Effector memory CD4-positive, alpha-beta T cell (primary cell): ENCODE data around the gene GNG8.

Source experiments
- DNase-seq, 3 donors: peaks; one replicate each; pipeline ENCODE4 v3.0.0-alpha.2; 2020
- H3K27ac ChIP-seq: 2 replicates; pipeline ENCODE4 v1.7.0; 2013; ENCODE audit warnings: mild to moderate bottlenecking, low read length, moderate library complexity; ENCODE audit not compliant: insufficient read depth, poor library complexity, severe bottlenecking
- H3K27me3 ChIP-seq: replicated peaks from 2 replicates; pipeline ENCODE4 v1.7.0; 2013; ENCODE audit warnings: mild to moderate bottlenecking, low read length; ENCODE audit not compliant: insufficient read depth, control insufficient read depth, poor library complexity, severe bottlenecking
- H3K36me3 ChIP-seq: 2 replicates; pipeline ENCODE4 v1.7.0; 2013; ENCODE audit warnings: mild to moderate bottlenecking, low read length, moderate library complexity; ENCODE audit not compliant: control insufficient read depth, insufficient read depth
- H3K4me1 ChIP-seq: 2 replicates; pipeline ENCODE4 v1.7.0; 2013; ENCODE audit warnings: low read length, mild to moderate bottlenecking; ENCODE audit not compliant: control insufficient read depth, insufficient read depth, poor library complexity, severe bottlenecking
- H3K4me3 ChIP-seq: 2 replicates; pipeline ENCODE4 v1.7.0; 2013; ENCODE audit warnings: low read length, low read depth, mild to moderate bottlenecking; ENCODE audit not compliant: insufficient read depth, poor library complexity, severe bottlenecking
- H3K9me3 ChIP-seq: 2 replicates; pipeline ENCODE4 v1.7.0; 2013; ENCODE audit warnings: mild to moderate bottlenecking, low read length, moderate library complexity; ENCODE audit not compliant: control insufficient read depth
- total RNA-seq, 3 donors: gene quantifications; one replicate each; lab custom pipeline; 2026; lab: John Stamatoyannopoulos, UW

Gene GNG8
- total RNA-seq: 0 to 0.77 (median 0.09) reads per million in 3 donors

GRCh38 chr19:46635920-46636761 is at the start of gene GNG8:
Gene GNG8, minus strand, starts transcription at chr19:46636202. Its CDS starts 1,520 bp downstream, at chr19:46634682.
- H3K4me1 ChIP-seq: peaks cover 37% of the 10 kb centered on the region
- DNase-seq: peak in 2 of 3 donors; percentile 27 to 43

GRCh38 chr19:46685189-46685588 is 49.2 kb upstream of the GNG8 start:
- Histone ChIP-seq H3K27me3 (no peaks in the 10 kb centered on the region), H3K27ac (no peak overlapping the region), H3K36me3 (peaks cover 70% of the 10 kb centered on the region), H3K4me3 (no peak overlapping the region), H3K4me1 (no peaks in the 10 kb centered on the region), H3K9me3 (no peaks in the 10 kb centered on the region)
- no peak for DNase-seq

More at GRCh38 chr19:46635920-46636761, at the start of gene GNG8:
- Histone ChIP-seq H3K27ac (peak within 1 kb of the TSS; percentile 6), H3K27me3 (peaks cover 3% of the 10 kb centered on the region), H3K9me3 (no peaks in the 10 kb centered on the region), H3K4me3 (no peak within 1 kb of the TSS), H3K36me3 (no peaks in the 10 kb centered on the region)

- Histone ChIP-seq H3K36me3 (peaks cover 78% of the 10 kb centered on the region), H3K4me1 (no peaks in the 10 kb centered on the region), H3K9me3 (no peaks in the 10 kb centered on the region), H3K27ac (no peak overlapping the region), H3K4me3 (no peak overlapping the region), H3K27me3 (no peaks in the 10 kb centered on the region)
- DNase-seq: peak; percentile 32 to 41 (median 40)
These were observed 42.2 kb upstream of the GNG8 start for GRCh38 chr19:46678110-46678732.

- H3K4me1 ChIP-seq: no peaks in the 10 kb centered on the region
- no peaks in the 10 kb centered on the region for H3K27me3 ChIP-seq
- H3K36me3 ChIP-seq: peaks cover 61% of the 10 kb centered on the region
- no peak overlapping the region for H3K4me3 ChIP-seq
- H3K9me3 ChIP-seq: no peaks in the 10 kb centered on the region
- H3K27ac ChIP-seq: no peak overlapping the region
- DNase-seq: no peak
These were observed 38.6 kb upstream of the GNG8 start for GRCh38 chr19:46674416-46675178.

- Histone ChIP-seq H3K9me3 (no peaks in the 10 kb centered on the region), H3K4me3 (no peak overlapping the region), H3K36me3 (peaks cover 26% of the 10 kb centered on the region), H3K4me1 (no peaks in the 10 kb centered on the region), H3K27ac (no peak overlapping the region), H3K27me3 (no peaks in the 10 kb centered on the region)
- no peak for DNase-seq
These were observed 34.8 kb upstream of the GNG8 start for GRCh38 chr19:46670813-46671212.

GRCh38 chr19:46668662-46669061 is 32.7 kb upstream of the GNG8 start:
- peaks cover 9% of the 10 kb centered on the region for H3K36me3 ChIP-seq
- H3K4me1 ChIP-seq: no peaks in the 10 kb centered on the region
- no peak for DNase-seq
- H3K27me3 ChIP-seq: no peaks in the 10 kb centered on the region
- H3K27ac ChIP-seq: no peak overlapping the region
- no peak overlapping the region for H3K4me3 ChIP-seq
- H3K9me3 ChIP-seq: no peaks in the 10 kb centered on the region

- Histone ChIP-seq H3K27ac (no peak overlapping the region), H3K4me1 (peaks cover 8% of the 10 kb centered on the region), H3K27me3 (peaks cover 5% of the 10 kb centered on the region), H3K36me3 (no peaks in the 10 kb centered on the region), H3K4me3 (no peak overlapping the region), H3K9me3 (no peaks in the 10 kb centered on the region)
- DNase-seq: no peak
These were observed 29.1 kb upstream of the GNG8 start for GRCh38 chr19:46665072-46665471.

- DNase-seq: peak; percentile 44 to 67 (median 63)
- no peaks in the 10 kb centered on the region for H3K36me3 ChIP-seq
- peaks cover 22% of the 10 kb centered on the region for H3K27me3 ChIP-seq
- H3K9me3 ChIP-seq: no peaks in the 10 kb centered on the region
- peaks cover 16% of the 10 kb centered on the region for H3K4me1 ChIP-seq
- peak overlapping the region; percentile 47 for H3K4me3 ChIP-seq
- peak overlapping the region; percentile 51 for H3K27ac ChIP-seq
These were observed 26.0 kb upstream of the GNG8 start for GRCh38 chr19:46661735-46662592.

GRCh38 chr19:46661020-46661731 is 25.2 kb upstream of the GNG8 start, which contains the start of gene DACT3:
Gene DACT3, minus strand, starts transcription at chr19:46661182. Its CDS starts 118 bp downstream, at chr19:46661064.
- peak; percentile 99 to 100 (median 99) for DNase-seq
- peaks cover 16% of the 10 kb centered on the region for H3K4me1 ChIP-seq
- peaks cover 30% of the 10 kb centered on the region for H3K27me3 ChIP-seq
- peak within 1 kb of the TSS; percentile 51 for H3K27ac ChIP-seq
- peak within 1 kb of the TSS; percentile 52 for H3K4me3 ChIP-seq
- no peaks in the 10 kb centered on the region for H3K9me3 ChIP-seq
- no peaks in the 10 kb centered on the region for H3K36me3 ChIP-seq
